GM23338 (cell line): ENCODE data around the gene MYOF. TPM values are rescaled to one million over a fixed set of nuclear protein-coding genes. Genes with fewer than 3 reads are reported as not detected.
A peak's percentile ranks its signal among the peaks of the same experiment; 100 is the strongest.

ENCODE experiments used
- ATAC-seq: fragments of 200-7000 bp; cut with Tn5 transposase; 3 replicates; pipeline ENCODE4 v1.9.1; 2020
- DNase-seq: peaks from one replicate; pipeline ENCODE4 v3.0.0-alpha.2; 2015; ENCODE audit warnings: low spot score
- H2AFZ ChIP-seq: fragments of 200-600 bp; sonication (generic); 2 replicates; pipeline ENCODE4 v1.8.0; 2016; ENCODE audit warnings: antibody characterized with exemption, mild to moderate bottlenecking, moderate library complexity
- H3F3A ChIP-seq: fragments of 200-600 bp; sonication (generic); replicated peaks from 2 replicates; pipeline ENCODE4 v1.8.0; 2017; ENCODE audit warnings: antibody characterized with exemption, mixed run types, low read depth
- H3K27ac ChIP-seq: fragments of 200-600 bp; sonication (generic); 2 replicates; pipeline ENCODE4 v1.6.1; 2016; ENCODE audit warnings: low read depth
- H3K27me3 ChIP-seq: fragments of 200-600 bp; sonication (generic); 2 replicates; pipeline ENCODE4 v1.8.0; 2016; ENCODE audit warnings: mild to moderate bottlenecking, mixed run types, moderate library complexity; ENCODE audit not compliant: insufficient read depth
- H3K36me3 ChIP-seq: fragments of 200-600 bp; sonication (generic); 2 replicates; pipeline ENCODE4 v1.8.0; 2016; ENCODE audit warnings: mild to moderate bottlenecking; ENCODE audit not compliant: insufficient read depth
- H3K4me1 ChIP-seq: fragments of 200-600 bp; sonication (generic); 2 replicates; pipeline ENCODE4 v1.8.0; 2016; ENCODE audit warnings: mild to moderate bottlenecking, moderate library complexity; ENCODE audit not compliant: insufficient read depth
- H3K4me2 ChIP-seq: fragments of 200-600 bp; sonication (generic); 2 replicates; pipeline ENCODE4 v1.7.1; 2017; ENCODE audit warnings: mixed run types
- H3K4me3 ChIP-seq: fragments of 200-600 bp; sonication (generic); 2 replicates; pipeline ENCODE4 v1.6.1; 2016; ENCODE audit warnings: mixed run types
- H3K79me2 ChIP-seq: fragments of 200-600 bp; sonication (generic); replicated peaks from 2 replicates; pipeline ENCODE4 v1.8.0; 2017; ENCODE audit warnings: mild to moderate bottlenecking; ENCODE audit not compliant: insufficient read depth
- H3K9me2 ChIP-seq: fragments of 200-600 bp; sonication (generic); 2 replicates; pipeline ENCODE4 v1.8.0; 2017; ENCODE audit not compliant: insufficient read depth
- H4K20me1 ChIP-seq: fragments of 200-600 bp; sonication (generic); replicated peaks from 2 replicates; pipeline ENCODE4 v1.8.0; 2017; ENCODE audit warnings: mild to moderate bottlenecking; ENCODE audit not compliant: insufficient read depth
- H3K27ac Mint-ChIP-seq: 2 replicates; pipeline ENCODE4 v1.8.0; 2020; ENCODE audit warnings: inconsistent platforms, mild to moderate bottlenecking, moderate library complexity, mixed read lengths
- H3K27me3 Mint-ChIP-seq: 3 replicates; pipeline ENCODE4 v1.8.0; 2022; ENCODE audit warnings: low read depth, mild to moderate bottlenecking, moderate library complexity, mixed read lengths, inconsistent platforms; ENCODE audit not compliant: insufficient read depth, poor library complexity
- H3K36me3 Mint-ChIP-seq: 3 replicates; pipeline ENCODE4 v1.8.0; 2021; ENCODE audit warnings: low read depth, mild to moderate bottlenecking, inconsistent platforms, moderate library complexity, mixed read lengths
- H3K4me1 Mint-ChIP-seq: 3 replicates; pipeline ENCODE4 v1.8.0; 2020; ENCODE audit warnings: mild to moderate bottlenecking, inconsistent platforms, mixed read lengths
- H3K4me3 Mint-ChIP-seq: 3 replicates; pipeline ENCODE4 v1.8.0; 2021; ENCODE audit warnings: moderate library complexity, mild to moderate bottlenecking, inconsistent platforms, mixed read lengths
- H3K9me3 Mint-ChIP-seq: 3 replicates; pipeline ENCODE4 v1.8.0; 2020; ENCODE audit warnings: moderate library complexity, mild to moderate bottlenecking, inconsistent platforms, mixed read lengths
- EZH2 ChIP-seq: fragments of 200-600 bp; sonication (generic); IDR thresholded peaks from one replicate; pipeline ENCODE4 v1.8.0; 2017; ENCODE audit warnings: antibody characterized with exemption, mild to moderate bottlenecking, low read depth; ENCODE audit not compliant: unreplicated experiment
- EZH2phosphoT487 ChIP-seq: fragments of 200-600 bp; sonication (generic); IDR thresholded peaks from one replicate; pipeline ENCODE4 v1.8.1; 2018; ENCODE audit warnings: antibody characterized with exemption; ENCODE audit not compliant: unreplicated experiment
- NANOG ChIP-seq: IDR thresholded peaks from 2 replicates; pipeline ENCODE4 v1.6.1; 2016; ENCODE audit warnings: antibody characterized with exemption, borderline replicate concordance
- POLR2AphosphoS5 ChIP-seq: IDR thresholded peaks from 2 replicates; pipeline ENCODE4 v1.6.1; 2016; ENCODE audit warnings: antibody characterized with exemption, low read depth
- STAT1 ChIP-seq: IDR thresholded peaks from one replicate; pipeline ENCODE4 v1.6.1; 2016; ENCODE audit warnings: antibody characterized with exemption; ENCODE audit not compliant: unreplicated experiment
- ZNF114 ChIP-seq: fragments of 250-450 bp; sonication (Bioruptor Pico); IDR thresholded peaks from 2 replicates; pipeline ENCODE4 v1.5.0; 2020; ENCODE audit warnings: mild to moderate bottlenecking, moderate library complexity
- ZNF331 ChIP-seq: fragments of 250-450 bp; sonication (Bioruptor Pico); IDR thresholded peaks from 2 replicates; pipeline ENCODE4 v1.5.0; 2020; ENCODE audit warnings: low read depth, mild to moderate bottlenecking, moderate library complexity
- polyA plus RNA-seq: library from polyadenylated mRNA; unstranded; fragments of >200 nt; fragmentation: Nextera tagmentation; extraction: Ambion mirVana; gene quantifications from 2 replicates; pipeline ENCODE4 v1.2.1, GENCODE V29; 2016
- total RNA-seq: library from RNA; depleted of rRNA; stranded (reverse); fragments of >200 nt; shearing (Covaris generic); gene quantifications from 2 replicates; pipeline ENCODE4 v1.2.3, GENCODE V29; 2014
- TF ChIP-seq, protein P1 (sequence below): IDR thresholded peaks from one replicate; pipeline ENCODE4 v1.6.1; 2018; ENCODE audit warnings: antibody characterized with exemption; ENCODE audit not compliant: unreplicated experiment
- TF ChIP-seq, protein P2 (sequence below): IDR thresholded peaks from 2 replicates; pipeline ENCODE4 v1.6.1; 2016; ENCODE audit warnings: antibody characterized with exemption
- TF ChIP-seq, protein P3 (sequence below), 2 experiments: fragments of 200-600 bp in 1 of 2; sonication (generic) in 1 of 2; conservative IDR thresholded peaks; 2 replicates each; pipeline versions ENCODE4 v1.5.1 to v1.6.1; 2016 to 2017; ENCODE audit warnings: antibody characterized with exemption in 2 of 2, low read depth in 2 of 2, mild to moderate bottlenecking in 2 of 2, moderate library complexity in 1 of 2

MYOF gene
- total and polyA plus RNA-seq, 2 experiments from 2014 or later = 0.82 to 1.4 TPM

DNA sequence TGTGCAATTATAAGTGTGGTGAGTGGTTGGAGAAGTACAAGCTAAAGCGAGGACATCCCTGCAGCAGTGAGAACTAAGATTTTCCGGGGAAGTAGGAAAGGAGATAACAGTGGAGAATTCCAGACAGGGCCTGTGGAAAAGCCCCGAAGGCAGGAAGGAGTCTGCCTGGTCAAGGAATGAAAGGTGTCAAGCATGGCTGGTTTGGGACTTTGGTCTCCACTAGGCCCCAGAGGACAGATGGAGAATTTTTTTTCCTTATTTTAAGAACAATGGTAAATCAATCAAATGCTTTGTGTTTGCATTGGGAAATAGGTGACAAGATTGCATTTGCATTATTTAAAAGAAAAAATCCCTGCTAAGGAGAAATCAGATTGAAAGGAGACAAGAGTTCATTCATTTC is 11.0 kb upstream of the MYOF start:
- Mint-ChIP-seq H3K36me3 (no peaks in the 10 kb centered on the region), H3K27me3 (peaks cover 2% of the 10 kb centered on the region), H3K9me3 (no peaks in the 10 kb centered on the region), H3K4me3 (no peak overlapping the region), H3K4me1 (peaks cover 11% of the 10 kb centered on the region), H3K27ac (no peak overlapping the region)
- no peak overlapping the region for H3K4me3 ChIP-seq
- peak; percentile 48 for DNase-seq
- H3K4me1 ChIP-seq = peaks cover 16% of the 10 kb centered on the region; the same call in 1 of the 2 replicates
- peaks cover 13% of the 10 kb centered on the region for H3K79me2 ChIP-seq
- ATAC-seq = no peak
- H3K4me2 ChIP-seq = no peak overlapping the region
- H4K20me1 ChIP-seq = no peaks in the 10 kb centered on the region
- no peaks in the 10 kb centered on the region for H3K36me3 ChIP-seq
- no peak overlapping the region for H3K27ac ChIP-seq
- H2AFZ ChIP-seq = 0 out of 2 replicates have a peak overlapping the region, but pooled peaks have one; percentile 56
- TF ChIP-seq EZH2phosphoT487 (no peak), NANOG (no peak), EZH2 (no peak), ZNF331 (CRISPR knock-in tag) (no peak), STAT1 (no peak), ZNF114 (CRISPR knock-in tag) (no peak), POLR2AphosphoS5 (no peak)
- TF ChIP-seq, protein P1, sequence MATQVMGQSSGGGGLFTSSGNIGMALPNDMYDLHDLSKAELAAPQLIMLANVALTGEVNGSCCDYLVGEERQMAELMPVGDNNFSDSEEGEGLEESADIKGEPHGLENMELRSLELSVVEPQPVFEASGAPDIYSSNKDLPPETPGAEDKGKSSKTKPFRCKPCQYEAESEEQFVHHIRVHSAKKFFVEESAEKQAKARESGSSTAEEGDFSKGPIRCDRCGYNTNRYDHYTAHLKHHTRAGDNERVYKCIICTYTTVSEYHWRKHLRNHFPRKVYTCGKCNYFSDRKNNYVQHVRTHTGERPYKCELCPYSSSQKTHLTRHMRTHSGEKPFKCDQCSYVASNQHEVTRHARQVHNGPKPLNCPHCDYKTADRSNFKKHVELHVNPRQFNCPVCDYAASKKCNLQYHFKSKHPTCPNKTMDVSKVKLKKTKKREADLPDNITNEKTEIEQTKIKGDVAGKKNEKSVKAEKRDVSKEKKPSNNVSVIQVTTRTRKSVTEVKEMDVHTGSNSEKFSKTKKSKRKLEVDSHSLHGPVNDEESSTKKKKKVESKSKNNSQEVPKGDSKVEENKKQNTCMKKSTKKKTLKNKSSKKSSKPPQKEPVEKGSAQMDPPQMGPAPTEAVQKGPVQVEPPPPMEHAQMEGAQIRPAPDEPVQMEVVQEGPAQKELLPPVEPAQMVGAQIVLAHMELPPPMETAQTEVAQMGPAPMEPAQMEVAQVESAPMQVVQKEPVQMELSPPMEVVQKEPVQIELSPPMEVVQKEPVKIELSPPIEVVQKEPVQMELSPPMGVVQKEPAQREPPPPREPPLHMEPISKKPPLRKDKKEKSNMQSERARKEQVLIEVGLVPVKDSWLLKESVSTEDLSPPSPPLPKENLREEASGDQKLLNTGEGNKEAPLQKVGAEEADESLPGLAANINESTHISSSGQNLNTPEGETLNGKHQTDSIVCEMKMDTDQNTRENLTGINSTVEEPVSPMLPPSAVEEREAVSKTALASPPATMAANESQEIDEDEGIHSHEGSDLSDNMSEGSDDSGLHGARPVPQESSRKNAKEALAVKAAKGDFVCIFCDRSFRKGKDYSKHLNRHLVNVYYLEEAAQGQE = no peak
- TF ChIP-seq, protein P2, sequence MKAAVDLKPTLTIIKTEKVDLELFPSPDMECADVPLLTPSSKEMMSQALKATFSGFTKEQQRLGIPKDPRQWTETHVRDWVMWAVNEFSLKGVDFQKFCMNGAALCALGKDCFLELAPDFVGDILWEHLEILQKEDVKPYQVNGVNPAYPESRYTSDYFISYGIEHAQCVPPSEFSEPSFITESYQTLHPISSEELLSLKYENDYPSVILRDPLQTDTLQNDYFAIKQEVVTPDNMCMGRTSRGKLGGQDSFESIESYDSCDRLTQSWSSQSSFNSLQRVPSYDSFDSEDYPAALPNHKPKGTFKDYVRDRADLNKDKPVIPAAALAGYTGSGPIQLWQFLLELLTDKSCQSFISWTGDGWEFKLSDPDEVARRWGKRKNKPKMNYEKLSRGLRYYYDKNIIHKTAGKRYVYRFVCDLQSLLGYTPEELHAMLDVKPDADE = no peak
- TF ChIP-seq, protein P3, sequence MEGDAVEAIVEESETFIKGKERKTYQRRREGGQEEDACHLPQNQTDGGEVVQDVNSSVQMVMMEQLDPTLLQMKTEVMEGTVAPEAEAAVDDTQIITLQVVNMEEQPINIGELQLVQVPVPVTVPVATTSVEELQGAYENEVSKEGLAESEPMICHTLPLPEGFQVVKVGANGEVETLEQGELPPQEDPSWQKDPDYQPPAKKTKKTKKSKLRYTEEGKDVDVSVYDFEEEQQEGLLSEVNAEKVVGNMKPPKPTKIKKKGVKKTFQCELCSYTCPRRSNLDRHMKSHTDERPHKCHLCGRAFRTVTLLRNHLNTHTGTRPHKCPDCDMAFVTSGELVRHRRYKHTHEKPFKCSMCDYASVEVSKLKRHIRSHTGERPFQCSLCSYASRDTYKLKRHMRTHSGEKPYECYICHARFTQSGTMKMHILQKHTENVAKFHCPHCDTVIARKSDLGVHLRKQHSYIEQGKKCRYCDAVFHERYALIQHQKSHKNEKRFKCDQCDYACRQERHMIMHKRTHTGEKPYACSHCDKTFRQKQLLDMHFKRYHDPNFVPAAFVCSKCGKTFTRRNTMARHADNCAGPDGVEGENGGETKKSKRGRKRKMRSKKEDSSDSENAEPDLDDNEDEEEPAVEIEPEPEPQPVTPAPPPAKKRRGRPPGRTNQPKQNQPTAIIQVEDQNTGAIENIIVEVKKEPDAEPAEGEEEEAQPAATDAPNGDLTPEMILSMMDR (conservative IDR thresholded peaks at IDR 0.05; ENCODE audit: low read depth in 2 of 2) = no peak
- H3K27me3 ChIP-seq = peaks cover 16% of the 10 kb centered on the region
- no peaks in the 10 kb centered on the region for H3F3A ChIP-seq
- no peaks in the 10 kb centered on the region for H3K9me2 ChIP-seq
